ENCODE measurements around the gene PARD3. TPM values are rescaled to one million over a fixed set of nuclear protein-coding genes. Genes with fewer than 3 reads are reported as not detected.
"Not testable (repeated sequence)": the region's sequence is repeated elsewhere in the genome, so short reads cannot be mapped to it uniquely, and the experiment has no call there.

Gene PARD3
- total RNA-seq, 1 donor from 2014 or later = 1.7 TPM

DNA sequence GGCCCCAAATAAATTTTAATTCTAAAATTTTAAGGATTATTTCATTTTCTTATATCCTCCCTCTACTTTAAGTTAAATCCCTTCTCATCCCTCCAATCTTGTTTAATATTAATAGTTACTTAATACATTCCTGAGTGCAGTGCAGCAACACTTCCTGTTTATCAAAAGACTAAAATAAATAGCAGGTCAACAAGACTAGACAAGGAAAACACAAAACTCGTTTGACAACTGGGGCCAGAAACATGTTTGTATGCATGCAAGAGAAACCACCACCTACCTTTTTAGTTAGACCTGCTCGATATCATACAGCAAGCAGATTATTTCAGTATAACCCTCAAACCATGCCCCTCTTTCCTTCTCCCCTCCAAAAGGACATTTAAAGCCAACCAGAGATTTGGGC, 95.8 kb downstream of the PARD3 start:
- intact Hi-C loops (cut with micrococcal nuclease) = no loop called here
- H3K4me3 Mint-ChIP-seq = no peak overlapping the region
- no peak for DNase-seq (ENCODE audit: low spot score)
- H3K9me3 Mint-ChIP-seq = no peaks in the 10 kb centered on the region
- H3K36me3 Mint-ChIP-seq (ENCODE audit: low read depth) = no peaks in the 10 kb centered on the region
- peaks cover 2% of the 10 kb centered on the region for H3K27me3 Mint-ChIP-seq (ENCODE audit: insufficient read depth)
- no peaks in the 10 kb centered on the region for H3K4me1 Mint-ChIP-seq (ENCODE audit: low read depth)
- no peak overlapping the region for H3K27ac Mint-ChIP-seq

DNA sequence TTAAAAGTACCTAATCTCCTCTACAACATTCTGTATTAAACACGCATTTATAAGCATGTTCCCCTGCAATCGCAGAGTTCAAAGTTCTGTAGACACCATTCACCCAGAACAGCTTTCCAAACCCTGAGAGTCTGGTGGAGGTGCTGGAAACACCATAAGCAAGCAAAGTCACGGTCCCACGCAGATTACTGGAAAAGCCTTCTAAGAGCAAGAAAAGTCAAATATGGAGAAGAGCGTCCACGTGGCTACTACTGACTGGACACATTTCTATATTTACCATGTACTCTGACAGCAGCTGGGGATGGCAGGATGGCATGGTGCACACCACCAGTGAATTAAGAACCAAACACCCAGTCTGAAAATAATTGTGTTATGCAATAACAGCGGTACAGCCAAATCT, 97.7 kb downstream of the PARD3 start:
- Mint-ChIP-seq H3K9me3 (no peaks in the 10 kb centered on the region), H3K4me1 (ENCODE audit: low read depth) (no peaks in the 10 kb centered on the region), H3K4me3 (no peak overlapping the region)

DNA sequence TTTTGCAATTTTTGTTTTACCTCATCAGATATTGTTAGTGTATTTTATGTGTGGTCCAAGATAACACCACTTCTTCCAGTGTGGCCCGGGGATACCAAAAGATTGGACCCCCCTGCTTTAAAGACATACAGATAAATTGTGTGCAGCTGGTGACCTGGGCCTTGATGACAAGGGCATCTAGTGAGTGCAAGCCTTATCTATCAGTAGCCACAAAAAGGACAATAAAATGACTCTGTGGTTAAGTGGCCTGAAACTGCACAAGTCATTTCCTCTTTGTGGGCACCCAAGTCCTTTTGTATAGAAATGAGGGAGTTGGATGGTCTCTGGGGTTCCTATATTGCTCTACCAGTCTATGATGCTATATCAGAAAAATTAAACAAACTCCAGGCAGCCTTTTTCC, 98.1 kb downstream of the PARD3 start:
- Mint-ChIP-seq H3K27ac (no peak overlapping the region), H3K27me3 (ENCODE audit: insufficient read depth) (peaks cover 2% of the 10 kb centered on the region)

More for the DNA sequence above, 97.7 kb downstream of the PARD3 start:
- no peak for DNase-seq (ENCODE audit: low spot score)
- intact Hi-C loops (cut with micrococcal nuclease) = no loop called here
- no peaks in the 10 kb centered on the region for H3K36me3 Mint-ChIP-seq (ENCODE audit: low read depth)
- H3K27ac Mint-ChIP-seq = no peak overlapping the region
- H3K27me3 Mint-ChIP-seq (ENCODE audit: insufficient read depth) = peaks cover 2% of the 10 kb centered on the region

DNA sequence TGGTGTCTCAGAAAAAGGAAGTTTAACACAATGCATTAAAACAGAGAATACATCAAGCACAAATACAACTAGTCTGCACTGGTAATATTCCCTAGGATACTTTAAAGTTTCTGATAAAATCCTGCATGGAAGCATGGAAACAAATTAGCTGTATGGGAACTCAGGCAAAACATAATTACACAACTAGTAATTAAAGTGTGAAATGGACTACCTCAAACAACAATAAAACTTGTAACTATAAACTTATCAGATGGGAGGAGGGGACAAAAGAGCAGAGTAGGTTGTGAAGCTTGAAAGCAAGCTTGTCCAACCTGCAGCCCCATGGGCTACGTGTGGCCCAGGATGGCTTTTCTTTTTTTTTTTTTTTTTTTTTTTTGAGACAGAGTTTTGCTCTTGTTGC, 98.9 kb downstream of the PARD3 start:
- H3K36me3 Mint-ChIP-seq (ENCODE audit: low read depth) = no peaks in the 10 kb centered on the region
- H3K27ac Mint-ChIP-seq = no peak overlapping the region
- H3K4me1 Mint-ChIP-seq (ENCODE audit: low read depth) = no peaks in the 10 kb centered on the region
- H3K4me3 Mint-ChIP-seq = no peak overlapping the region
- intact Hi-C loops (cut with micrococcal nuclease) = no loop called here
- H3K9me3 Mint-ChIP-seq = no peaks in the 10 kb centered on the region
- H3K27me3 Mint-ChIP-seq (ENCODE audit: insufficient read depth) = peaks cover 2% of the 10 kb centered on the region
- no peak for DNase-seq (ENCODE audit: low spot score)

More for the DNA sequence above, 98.1 kb downstream of the PARD3 start:
- Mint-ChIP-seq H3K4me1 (ENCODE audit: low read depth) (no peaks in the 10 kb centered on the region), H3K4me3 (no peak overlapping the region), H3K9me3 (no peaks in the 10 kb centered on the region), H3K36me3 (ENCODE audit: low read depth) (no peaks in the 10 kb centered on the region)
- intact Hi-C loops (cut with micrococcal nuclease) = no loop called here
- DNase-seq (ENCODE audit: low spot score) = no peak

DNA sequence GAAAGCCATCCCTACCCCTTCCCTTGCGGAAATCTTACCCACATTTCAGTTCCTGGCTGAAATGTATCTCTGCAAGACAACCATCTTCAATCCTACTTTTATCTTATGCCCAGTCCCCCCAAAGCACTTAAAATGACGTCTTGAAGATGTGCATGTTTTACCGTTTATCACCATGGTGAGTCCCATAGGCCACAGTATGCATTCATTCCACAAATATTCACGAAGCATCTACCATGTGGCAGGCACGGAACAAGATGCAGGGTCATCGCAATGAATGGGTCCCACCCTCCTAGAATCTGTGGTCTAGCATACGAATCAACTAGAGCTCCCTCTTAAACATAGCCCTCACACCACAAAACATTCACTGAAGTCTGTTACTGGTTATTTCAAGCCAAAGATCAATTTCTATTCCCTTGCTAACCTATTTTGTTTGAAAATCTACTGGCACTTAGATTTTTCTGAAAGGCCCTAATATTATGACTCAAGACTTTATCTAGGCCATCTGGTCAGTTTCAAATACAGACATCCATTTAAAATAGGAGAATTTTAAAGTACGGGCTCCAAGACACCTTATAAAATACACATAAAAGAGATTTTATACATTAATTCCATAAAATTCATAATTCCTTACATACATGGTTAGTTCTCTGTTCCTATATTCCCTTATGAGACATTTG, 99.4 kb downstream of the PARD3 start:
- H3K36me3 Mint-ChIP-seq (ENCODE audit: low read depth) = no peaks in the 10 kb centered on the region
- no peaks in the 10 kb centered on the region for H3K9me3 Mint-ChIP-seq
- peaks cover 2% of the 10 kb centered on the region for H3K27me3 Mint-ChIP-seq (ENCODE audit: insufficient read depth)
- intact Hi-C loops (cut with micrococcal nuclease) = no loop called here
- DNase-seq (ENCODE audit: low spot score) = no peak
- no peak overlapping the region for H3K27ac Mint-ChIP-seq
- no peak overlapping the region for H3K4me3 Mint-ChIP-seq
- H3K4me1 Mint-ChIP-seq (ENCODE audit: low read depth) = no peaks in the 10 kb centered on the region

DNA sequence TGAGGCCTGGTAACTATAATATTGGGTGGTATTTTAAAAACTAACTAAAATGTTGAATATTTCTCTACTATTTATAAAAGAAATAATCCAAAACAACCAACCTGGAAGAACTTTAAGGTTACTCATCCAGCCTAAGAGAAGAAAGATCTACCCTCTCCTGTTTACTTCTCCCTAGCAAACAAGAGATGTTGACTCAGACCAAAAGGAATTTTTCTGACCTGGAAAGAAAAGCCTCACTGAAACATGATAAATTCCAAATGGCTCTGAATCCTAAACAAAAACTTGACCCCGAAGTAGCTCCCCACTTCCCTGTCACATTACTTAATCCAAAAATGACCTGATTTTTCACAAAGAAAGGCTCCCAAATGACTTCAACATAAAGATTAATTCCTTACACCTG, 101.2 kb downstream of the PARD3 start:
- no peak overlapping the region for H3K27ac Mint-ChIP-seq
- H3K4me1 Mint-ChIP-seq (ENCODE audit: low read depth) = no peaks in the 10 kb centered on the region
- peaks cover 2% of the 10 kb centered on the region for H3K27me3 Mint-ChIP-seq (ENCODE audit: insufficient read depth)
- H3K9me3 Mint-ChIP-seq = no peaks in the 10 kb centered on the region
- intact Hi-C loops (cut with micrococcal nuclease) = no loop called here
- no peak overlapping the region for H3K4me3 Mint-ChIP-seq
- no peak for DNase-seq (ENCODE audit: low spot score)
- no peaks in the 10 kb centered on the region for H3K36me3 Mint-ChIP-seq (ENCODE audit: low read depth)

DNA sequence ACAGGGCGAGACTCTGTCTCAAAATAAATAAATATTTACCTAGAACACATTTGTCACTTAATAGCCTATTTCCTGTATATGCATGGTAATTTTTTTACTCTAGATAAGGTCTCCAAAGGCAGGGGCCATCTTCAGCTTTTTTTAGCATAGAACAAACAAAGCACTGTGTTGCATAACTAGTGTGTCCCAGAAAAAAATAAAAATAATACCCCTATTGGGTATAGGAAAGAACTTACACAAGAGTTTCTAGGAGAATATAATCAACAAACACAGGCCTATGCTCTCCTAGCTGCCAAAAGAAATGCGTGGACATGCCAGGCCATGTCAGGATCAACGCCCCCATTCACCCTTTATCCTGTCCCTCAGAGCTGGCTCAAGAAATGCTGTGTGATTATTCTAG, 103.6 kb downstream of the PARD3 start:
- Mint-ChIP-seq H3K4me1 (ENCODE audit: low read depth) (no peaks in the 10 kb centered on the region), H3K27me3 (ENCODE audit: insufficient read depth) (peaks cover 8% of the 10 kb centered on the region), H3K27ac (no peak overlapping the region), H3K9me3 (no peaks in the 10 kb centered on the region), H3K4me3 (no peak overlapping the region), H3K36me3 (ENCODE audit: low read depth) (no peaks in the 10 kb centered on the region)
- DNase-seq (ENCODE audit: low spot score) = no peak
- intact Hi-C loops (cut with micrococcal nuclease) = no loop called here

DNA sequence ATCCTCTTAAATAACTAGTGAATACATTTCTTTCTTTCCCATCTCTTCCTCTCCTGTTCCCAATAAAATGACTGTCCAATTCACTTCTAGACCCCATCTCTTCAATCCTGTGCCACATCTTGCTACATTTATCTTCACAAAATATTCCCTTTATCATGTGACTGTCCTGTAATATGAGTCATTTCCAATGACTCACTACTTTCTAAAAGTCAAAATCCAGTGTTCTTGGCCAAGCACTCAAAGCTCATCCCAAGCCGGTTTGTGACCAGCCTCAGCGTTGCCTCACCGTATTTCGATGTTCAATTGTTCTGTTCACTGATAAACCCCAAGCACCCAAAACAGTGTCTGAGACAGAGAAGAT, 104.7 kb downstream of the PARD3 start:
- Mint-ChIP-seq H3K4me1 (ENCODE audit: low read depth) (peaks cover 5% of the 10 kb centered on the region), H3K27ac (no peak overlapping the region), H3K27me3 (ENCODE audit: insufficient read depth) (peaks cover 14% of the 10 kb centered on the region), H3K36me3 (ENCODE audit: low read depth) (no peaks in the 10 kb centered on the region), H3K9me3 (no peaks in the 10 kb centered on the region), H3K4me3 (no peak overlapping the region)
- intact Hi-C loops (cut with micrococcal nuclease) = no loop called here
- DNase-seq (ENCODE audit: low spot score) = no peak

DNA sequence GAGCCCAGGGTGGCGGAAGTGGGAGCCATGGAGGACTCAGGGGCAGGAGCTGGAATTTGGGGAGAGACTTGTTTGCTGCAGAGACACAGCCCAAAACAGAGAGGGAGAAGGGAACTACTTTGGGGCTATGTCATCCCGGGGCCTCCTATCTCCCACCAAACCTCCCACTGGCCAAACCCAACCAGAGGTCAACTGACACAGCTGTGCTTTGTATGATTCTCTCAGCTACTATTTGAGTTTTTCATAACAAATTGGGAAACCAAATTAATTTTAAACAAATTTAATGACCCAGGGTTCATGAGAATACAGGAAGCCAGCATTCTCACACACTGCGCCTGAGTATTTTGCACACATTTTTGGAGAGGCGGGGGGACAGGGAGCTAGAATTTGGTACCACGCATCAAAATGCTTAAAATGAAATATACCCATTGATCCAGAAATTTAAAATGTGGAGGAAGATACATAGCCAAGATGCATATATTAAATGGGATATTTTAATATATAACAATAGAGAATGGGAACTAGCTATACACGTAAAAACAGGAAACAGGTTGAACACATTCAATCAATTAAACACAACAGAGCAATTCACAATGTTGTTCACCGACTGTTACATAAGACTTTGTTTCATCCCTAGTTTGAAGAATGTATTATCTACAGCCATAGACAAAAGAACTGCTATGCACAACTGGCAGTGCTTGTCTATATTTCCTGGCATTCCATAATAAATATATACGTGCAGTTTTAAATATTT, 105.3 kb downstream of the PARD3 start:
- intact Hi-C loops (cut with micrococcal nuclease) = no loop called here
- no peak for DNase-seq (ENCODE audit: low spot score)
- Mint-ChIP-seq H3K9me3 (no peaks in the 10 kb centered on the region), H3K4me1 (ENCODE audit: low read depth) (peaks cover 6% of the 10 kb centered on the region), H3K27me3 (ENCODE audit: insufficient read depth) (peaks cover 14% of the 10 kb centered on the region), H3K27ac (no peak overlapping the region), H3K36me3 (ENCODE audit: low read depth) (no peaks in the 10 kb centered on the region), H3K4me3 (no peak overlapping the region)

DNA sequence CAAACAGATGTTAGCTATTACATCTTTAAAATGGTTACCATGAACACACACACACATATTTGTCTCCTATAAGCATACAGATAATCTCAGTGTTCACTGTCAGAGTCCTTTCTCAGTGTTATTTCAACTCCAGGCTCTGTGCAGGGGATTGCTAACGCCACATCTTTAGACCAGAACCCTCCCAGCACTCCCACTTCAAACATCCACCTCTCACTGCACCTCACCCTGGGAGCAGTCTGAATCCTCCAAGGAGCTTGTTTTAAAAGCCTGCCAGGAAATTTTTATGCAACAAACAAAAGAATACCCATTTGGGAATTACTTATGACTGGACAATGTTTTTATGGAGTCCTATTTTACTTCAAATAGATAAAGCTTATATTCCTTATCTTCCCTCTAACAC, 107.4 kb downstream of the PARD3 start:
- Mint-ChIP-seq H3K4me1 (ENCODE audit: low read depth) (peaks cover 6% of the 10 kb centered on the region), H3K4me3 (no peak overlapping the region), H3K27ac (no peak overlapping the region), H3K9me3 (no peaks in the 10 kb centered on the region), H3K36me3 (ENCODE audit: low read depth) (no peaks in the 10 kb centered on the region), H3K27me3 (ENCODE audit: insufficient read depth) (peaks cover 16% of the 10 kb centered on the region)
- intact Hi-C loops (cut with micrococcal nuclease) = no loop called here
- DNase-seq (ENCODE audit: low spot score) = no peak

DNA sequence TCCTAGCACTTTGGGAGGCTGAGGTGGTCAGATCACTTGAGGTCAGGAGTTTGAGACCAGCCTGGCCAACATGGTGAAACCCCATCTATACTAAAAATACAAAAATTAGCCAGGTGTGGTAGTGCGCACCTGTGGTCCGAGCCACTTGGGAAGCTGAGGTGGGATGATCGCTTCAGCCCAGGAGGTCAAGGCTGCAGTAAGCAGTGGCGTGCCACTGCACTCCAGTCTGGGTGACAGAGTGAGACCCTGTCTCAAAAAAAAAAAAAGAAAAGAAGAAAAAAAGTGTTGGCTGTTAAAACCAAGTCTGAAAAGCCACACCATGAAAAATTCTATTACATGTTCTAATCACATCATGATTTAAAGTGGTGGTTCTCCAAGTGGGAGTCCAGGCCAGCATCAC, 108.1 kb downstream of the PARD3 start:
- intact Hi-C loops (cut with micrococcal nuclease); H3K4me1 Mint-ChIP-seq (ENCODE audit: low read depth); DNase-seq (ENCODE audit: low spot score); H3K4me3 Mint-ChIP-seq; H3K9me3 Mint-ChIP-seq; H3K36me3 Mint-ChIP-seq (ENCODE audit: low read depth); H3K27ac Mint-ChIP-seq: not testable (repeated sequence)
- peaks cover 17% of the 10 kb centered on the region for H3K27me3 Mint-ChIP-seq (ENCODE audit: insufficient read depth)

DNA sequence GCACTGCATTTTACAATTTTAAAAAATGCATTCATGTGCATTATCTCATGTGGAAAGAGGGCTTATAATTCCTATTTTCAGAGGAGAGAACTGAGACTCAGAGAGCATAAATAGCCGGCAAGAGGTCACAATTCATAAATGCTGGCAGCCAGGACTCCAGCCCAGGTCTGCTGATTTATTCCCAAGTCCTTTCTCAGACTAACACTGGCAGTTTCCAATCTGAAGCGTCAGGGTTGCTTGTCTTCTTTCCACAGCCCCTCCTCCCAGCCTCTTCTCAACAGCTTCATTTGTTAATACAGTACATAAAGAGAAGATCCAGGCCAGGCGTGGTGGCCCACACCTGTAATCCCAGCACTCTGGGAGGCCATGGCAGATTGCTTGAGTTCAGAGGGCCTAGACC, 108.9 kb downstream of the PARD3 start:
- no peak overlapping the region for H3K4me3 Mint-ChIP-seq
- DNase-seq (ENCODE audit: low spot score) = no peak
- H3K27ac Mint-ChIP-seq = no peak overlapping the region
- intact Hi-C loops (cut with micrococcal nuclease) = no loop called here
- no peaks in the 10 kb centered on the region for H3K36me3 Mint-ChIP-seq (ENCODE audit: low read depth)
- peaks cover 6% of the 10 kb centered on the region for H3K4me1 Mint-ChIP-seq (ENCODE audit: low read depth)
- peaks cover 17% of the 10 kb centered on the region for H3K27me3 Mint-ChIP-seq (ENCODE audit: insufficient read depth)
- no peaks in the 10 kb centered on the region for H3K9me3 Mint-ChIP-seq

DNA sequence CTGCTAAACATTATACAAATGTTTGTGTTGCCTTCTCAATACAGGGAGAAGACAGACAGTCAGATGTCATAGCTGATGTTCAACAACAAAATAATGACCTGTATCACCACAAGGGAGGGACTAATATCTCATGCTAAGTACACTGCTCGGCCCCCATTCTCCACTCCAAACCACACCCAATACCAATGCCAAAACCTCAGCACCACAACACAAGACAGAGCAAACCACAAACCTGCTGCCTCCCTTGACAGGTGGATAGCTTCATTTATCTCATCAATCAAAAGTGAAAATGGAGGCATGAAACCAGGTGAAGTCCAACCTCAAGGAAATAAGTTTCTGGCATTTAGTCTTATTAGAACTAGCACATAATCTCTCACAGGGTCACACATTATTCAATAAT, 109.5 kb downstream of the PARD3 start:
- Mint-ChIP-seq H3K4me1 (ENCODE audit: low read depth) (peaks cover 6% of the 10 kb centered on the region), H3K4me3 (no peak overlapping the region), H3K9me3 (no peaks in the 10 kb centered on the region), H3K27me3 (ENCODE audit: insufficient read depth) (peaks cover 19% of the 10 kb centered on the region), H3K36me3 (ENCODE audit: low read depth) (no peaks in the 10 kb centered on the region), H3K27ac (no peak overlapping the region)
- no peak for DNase-seq (ENCODE audit: low spot score)
- intact Hi-C loops (cut with micrococcal nuclease) = no loop called here

Data from activated T-helper 1 cell treated with anti-CD3 and anti-CD28 coated beads, Interleukin-12 subunit alpha, Interleukin-12 subunit beta, Interleukin-2, Interleukin-4 antibody, amounts not matched to agents 30 ng/mL and 10 ng/mL and 1 ng/mL, durations not matched to agents 14 hours and 24 hours and 36 hours (primary cell).